ENCODE results near the gene ARHGAP9.
"Not testable (repeated sequence)": the region's sequence is repeated elsewhere in the genome, so short reads cannot be mapped to it uniquely, and the experiment has no call there.

ARHGAP9 gene

DNA sequence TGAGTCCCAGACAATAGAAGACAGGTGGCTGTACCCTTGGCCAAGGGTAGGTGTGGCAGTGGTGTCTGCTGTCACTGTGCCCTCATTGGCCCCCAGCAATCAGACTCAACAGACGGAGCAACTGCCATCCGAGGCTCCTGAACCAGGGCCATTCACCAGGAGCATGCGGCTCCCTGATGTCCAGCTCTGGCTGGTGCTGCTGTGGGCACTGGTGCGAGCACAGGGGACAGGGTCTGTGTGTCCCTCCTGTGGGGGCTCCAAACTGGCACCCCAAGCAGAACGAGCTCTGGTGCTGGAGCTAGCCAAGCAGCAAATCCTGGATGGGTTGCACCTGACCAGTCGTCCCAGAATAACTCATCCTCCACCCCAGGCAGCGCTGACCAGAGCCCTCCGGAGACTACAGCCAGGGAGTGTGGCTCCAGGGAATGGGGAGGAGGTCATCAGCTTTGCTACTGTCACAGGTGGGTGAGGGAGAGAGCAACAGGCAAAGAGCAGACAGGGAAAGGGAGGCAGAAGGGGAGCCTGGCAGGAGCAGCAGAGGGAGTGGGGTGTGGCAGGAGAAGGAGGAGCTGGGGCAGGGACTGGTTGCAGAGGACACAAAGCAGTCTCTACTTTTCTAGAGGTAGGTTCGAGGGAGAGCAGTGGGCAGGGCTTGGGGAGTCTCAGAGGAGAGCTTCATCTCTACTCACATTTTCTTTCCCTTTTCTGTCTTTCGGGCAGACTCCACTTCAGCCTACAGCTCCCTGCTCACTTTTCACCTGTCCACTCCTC is 24.1 kb downstream of the ARHGAP9 start:
- Mint-ChIP-seq H3K9me3 (no peaks in the 10 kb centered on the region), H3K27ac (peak overlapping the region; percentile 54), H3K4me3 (peak overlapping the region; percentile 76), H3K36me3 (ENCODE audit: low read depth) (no peaks in the 10 kb centered on the region), H3K4me1 (ENCODE audit: low read depth) (peaks cover 55% of the 10 kb centered on the region), H3K27me3 (peaks cover 7% of the 10 kb centered on the region)
- DNase-seq, result no peak

DNA sequence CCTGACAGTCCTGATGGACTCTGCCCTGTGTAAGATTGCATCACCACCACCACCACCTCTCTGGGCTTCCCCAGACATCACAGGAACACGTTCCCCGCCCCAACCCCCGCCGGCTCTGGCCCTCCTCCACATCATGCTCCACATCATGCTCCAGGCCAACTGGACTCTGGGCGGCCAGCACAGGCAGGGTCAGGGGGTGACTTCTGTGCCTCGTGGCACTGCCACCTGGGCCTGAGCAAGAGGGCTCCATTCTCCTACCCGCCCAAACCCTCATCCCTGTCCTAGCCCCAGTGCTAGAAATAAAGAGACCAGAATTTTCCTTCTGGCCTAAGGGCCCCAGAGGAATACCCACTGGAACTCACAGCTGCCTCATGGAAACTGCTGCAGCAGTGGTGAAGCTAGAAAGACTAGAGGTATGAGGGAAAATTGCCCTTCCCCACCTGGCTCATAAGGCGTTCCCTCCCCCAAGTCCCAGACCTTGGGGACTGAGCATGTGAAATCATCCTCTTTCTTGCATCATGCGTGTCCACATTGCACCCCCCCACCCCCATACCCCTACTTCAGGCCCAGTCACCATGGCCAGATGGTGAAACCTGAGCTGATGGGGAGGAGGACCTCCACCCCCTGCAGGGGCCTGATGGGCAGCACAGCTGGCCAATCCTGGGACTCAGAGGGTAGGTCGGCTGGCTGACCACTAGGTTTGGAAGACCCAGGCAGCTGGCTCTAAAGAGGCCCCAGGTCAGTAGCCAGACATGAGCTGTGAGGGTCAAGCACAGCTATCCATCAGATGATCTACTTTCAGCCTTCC is 24.9 kb downstream of the ARHGAP9 start, which contains the start of gene INHBE:
TSS of gene INHBE (plus strand) at position 742 of the 808 bp plus-strand sequence. CDS start 230 bp downstream, outside the sequence.
- Mint-ChIP-seq H3K4me3 (peak within 1 kb of the TSS; percentile 76), H3K4me1 (ENCODE audit: low read depth) (peaks cover 49% of the 10 kb centered on the region), H3K27ac (peak within 1 kb of the TSS; percentile 63), H3K9me3 (no peaks in the 10 kb centered on the region), H3K27me3 (peaks cover 3% of the 10 kb centered on the region), H3K36me3 (ENCODE audit: low read depth) (no peaks in the 10 kb centered on the region)
- no peak for DNase-seq

- no peak for DNase-seq
- peaks cover 44% of the 10 kb centered on the region for H3K4me1 Mint-ChIP-seq (ENCODE audit: low read depth)
- peak overlapping the region; percentile 63 for H3K27ac Mint-ChIP-seq
- peaks cover 3% of the 10 kb centered on the region for H3K27me3 Mint-ChIP-seq
- no peaks in the 10 kb centered on the region for H3K9me3 Mint-ChIP-seq
- H3K36me3 Mint-ChIP-seq (ENCODE audit: low read depth), result no peaks in the 10 kb centered on the region
- no peak overlapping the region for H3K4me3 Mint-ChIP-seq
These were observed 25.5 kb downstream of the ARHGAP9 start for GRCh38 chr12:57454213-57454565.

DNA sequence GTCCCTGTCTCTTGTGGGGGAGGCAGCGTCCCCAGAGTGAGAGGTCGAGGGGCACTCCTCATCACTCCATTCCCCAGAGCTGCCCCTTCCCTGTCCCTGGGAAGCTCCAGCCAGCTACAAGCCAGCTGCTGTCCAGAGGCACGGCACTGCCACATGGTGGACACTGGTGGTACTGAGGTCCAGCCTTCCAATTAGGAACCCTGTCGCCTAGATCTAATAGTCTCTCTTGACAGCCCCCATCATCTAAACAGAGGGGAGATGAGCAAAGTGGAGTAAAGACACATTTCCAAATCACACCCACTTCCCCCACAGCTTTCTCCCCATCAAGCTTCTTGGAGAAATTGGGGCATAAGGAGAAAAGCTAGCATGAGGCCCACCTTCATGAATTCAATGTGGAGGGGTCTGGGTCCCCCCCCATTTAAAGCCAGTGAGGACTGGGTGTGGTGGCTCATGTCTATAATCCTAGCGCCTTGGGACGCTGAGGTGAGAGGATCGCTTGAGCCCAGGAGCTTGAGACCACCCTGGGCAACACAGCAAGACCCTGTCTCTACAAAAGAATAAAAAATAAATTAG is 26.6 kb downstream of the ARHGAP9 start:
- Mint-ChIP-seq H3K9me3 (no peaks in the 10 kb centered on the region), H3K27ac (peak overlapping the region; percentile 71), H3K27me3 (peaks cover 3% of the 10 kb centered on the region), H3K4me3 (peak overlapping the region; percentile 28), H3K36me3 (ENCODE audit: low read depth) (no peaks in the 10 kb centered on the region), H3K4me1 (ENCODE audit: low read depth) (peaks cover 34% of the 10 kb centered on the region)
- peak; percentile 68 for DNase-seq

GRCh38 chr12:57452181-57452936 is 27.3 kb downstream of the ARHGAP9 start:
- no peak for DNase-seq
- peak overlapping the region; percentile 71 for H3K27ac Mint-ChIP-seq
- H3K9me3 Mint-ChIP-seq, result no peaks in the 10 kb centered on the region
- H3K36me3 Mint-ChIP-seq (ENCODE audit: low read depth), result no peaks in the 10 kb centered on the region
- peaks cover 32% of the 10 kb centered on the region for H3K4me1 Mint-ChIP-seq (ENCODE audit: low read depth)
- peak overlapping the region; percentile 28 for H3K4me3 Mint-ChIP-seq
- peaks cover 3% of the 10 kb centered on the region for H3K27me3 Mint-ChIP-seq

DNA sequence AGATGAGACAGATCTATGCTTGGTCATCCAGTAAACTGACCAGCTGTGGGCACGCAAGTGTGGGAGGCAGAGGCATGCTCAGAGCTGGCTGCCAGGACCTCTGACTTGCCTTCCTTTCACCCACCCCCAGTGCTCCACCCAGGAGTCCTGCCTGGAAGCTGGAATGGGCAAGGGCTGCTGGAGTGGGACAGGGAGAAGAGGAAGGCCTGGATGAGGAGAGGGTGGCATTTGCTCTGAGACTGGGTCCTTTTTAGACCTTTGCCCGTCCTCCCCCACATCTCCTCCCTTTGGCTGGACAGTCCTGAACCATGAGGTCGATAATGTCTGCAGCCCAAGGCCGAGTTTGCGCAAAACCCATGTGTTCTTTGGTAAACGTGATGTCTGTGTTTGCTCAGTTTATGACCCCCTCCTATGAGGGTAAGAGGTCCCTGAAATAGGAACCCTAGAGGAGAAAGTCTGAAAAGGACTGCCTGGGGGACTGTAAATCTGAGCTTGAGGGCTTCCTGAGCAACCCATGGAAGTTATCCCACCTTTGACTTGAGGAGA is 28.4 kb downstream of the ARHGAP9 start:
- Mint-ChIP-seq H3K9me3 (no peaks in the 10 kb centered on the region), H3K27ac (no peak overlapping the region), H3K4me1 (ENCODE audit: low read depth) (peaks cover 31% of the 10 kb centered on the region), H3K36me3 (ENCODE audit: low read depth) (no peaks in the 10 kb centered on the region), H3K27me3 (peaks cover 3% of the 10 kb centered on the region), H3K4me3 (no peak overlapping the region)
- DNase-seq, result no peak

- Mint-ChIP-seq H3K9me3 (no peaks in the 10 kb centered on the region), H3K4me1 (ENCODE audit: low read depth) (peaks cover 23% of the 10 kb centered on the region), H3K27ac (no peak overlapping the region), H3K36me3 (ENCODE audit: low read depth) (no peaks in the 10 kb centered on the region), H3K27me3 (peaks cover 3% of the 10 kb centered on the region), H3K4me3 (no peak overlapping the region)
- DNase-seq, result no peak
These were observed 29.6 kb downstream of the ARHGAP9 start for GRCh38 chr12:57450057-57450456.

DNA sequence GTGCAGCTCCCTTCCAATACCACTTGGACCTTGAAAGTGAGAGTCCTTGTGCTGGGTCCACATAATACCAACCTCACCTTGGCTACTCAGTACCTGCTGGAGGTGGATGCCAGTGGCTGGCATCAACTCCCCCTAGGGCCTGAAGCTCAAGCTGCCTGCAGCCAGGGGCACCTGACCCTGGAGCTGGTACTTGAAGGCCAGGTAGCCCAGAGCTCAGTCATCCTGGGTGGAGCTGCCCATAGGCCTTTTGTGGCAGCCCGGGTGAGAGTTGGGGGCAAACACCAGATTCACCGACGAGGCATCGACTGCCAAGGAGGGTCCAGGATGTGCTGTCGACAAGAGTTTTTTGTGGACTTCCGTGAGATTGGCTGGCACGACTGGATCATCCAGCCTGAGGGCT is 30.3 kb downstream of the ARHGAP9 start:
- DNase-seq, result no peak
- Mint-ChIP-seq H3K4me1 (ENCODE audit: low read depth) (peaks cover 17% of the 10 kb centered on the region), H3K27ac (no peak overlapping the region), H3K27me3 (peaks cover 3% of the 10 kb centered on the region), H3K9me3 (no peaks in the 10 kb centered on the region), H3K36me3 (ENCODE audit: low read depth) (no peaks in the 10 kb centered on the region), H3K4me3 (no peak overlapping the region)

DNA sequence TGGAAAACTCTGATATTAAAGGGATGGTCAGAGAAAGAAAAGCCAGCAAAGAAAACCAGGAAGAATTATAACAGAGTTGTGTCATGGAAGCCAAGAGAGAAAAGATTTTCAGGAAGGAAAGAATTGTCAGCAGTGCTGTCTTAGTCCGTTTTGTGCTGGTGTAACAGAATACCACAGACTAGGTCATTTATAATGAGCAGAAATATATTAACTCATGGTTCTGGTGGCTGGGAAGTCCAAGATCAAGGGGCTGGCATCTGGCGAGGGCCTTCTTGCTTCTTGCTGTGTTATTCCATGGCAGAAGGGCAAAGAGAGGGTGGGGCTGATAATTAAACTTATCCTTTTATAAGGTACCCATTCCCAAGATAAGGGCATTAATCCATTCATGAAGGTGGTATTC is 31.0 kb downstream of the ARHGAP9 start:
- no peak for DNase-seq
- H3K4me3 Mint-ChIP-seq, result no peak overlapping the region
- H3K27me3 Mint-ChIP-seq, result peaks cover 3% of the 10 kb centered on the region
- peaks cover 17% of the 10 kb centered on the region for H3K4me1 Mint-ChIP-seq (ENCODE audit: low read depth)
- H3K36me3 Mint-ChIP-seq (ENCODE audit: low read depth), result no peaks in the 10 kb centered on the region
- H3K9me3 Mint-ChIP-seq, result no peaks in the 10 kb centered on the region
- H3K27ac Mint-ChIP-seq, result no peak overlapping the region

- Mint-ChIP-seq H3K9me3 (no peaks in the 10 kb centered on the region), H3K4me1 (ENCODE audit: low read depth) (peaks cover 2% of the 10 kb centered on the region), H3K27ac (no peak overlapping the region), H3K4me3 (no peak overlapping the region), H3K27me3 (peaks cover 2% of the 10 kb centered on the region), H3K36me3 (ENCODE audit: low read depth) (no peaks in the 10 kb centered on the region)
- no peak for DNase-seq
These were observed 33.2 kb downstream of the ARHGAP9 start for GRCh38 chr12:57446292-57446960.

- no peaks in the 10 kb centered on the region for H3K36me3 Mint-ChIP-seq (ENCODE audit: low read depth)
- no peak overlapping the region for H3K27ac Mint-ChIP-seq
- H3K4me3 Mint-ChIP-seq, result no peak overlapping the region
- H3K27me3 Mint-ChIP-seq, result peaks cover 2% of the 10 kb centered on the region
- no peaks in the 10 kb centered on the region for H3K9me3 Mint-ChIP-seq
- no peak for DNase-seq
- peaks cover 2% of the 10 kb centered on the region for H3K4me1 Mint-ChIP-seq (ENCODE audit: low read depth)
These were observed 34.9 kb downstream of the ARHGAP9 start for GRCh38 chr12:57444744-57445143.

DNA sequence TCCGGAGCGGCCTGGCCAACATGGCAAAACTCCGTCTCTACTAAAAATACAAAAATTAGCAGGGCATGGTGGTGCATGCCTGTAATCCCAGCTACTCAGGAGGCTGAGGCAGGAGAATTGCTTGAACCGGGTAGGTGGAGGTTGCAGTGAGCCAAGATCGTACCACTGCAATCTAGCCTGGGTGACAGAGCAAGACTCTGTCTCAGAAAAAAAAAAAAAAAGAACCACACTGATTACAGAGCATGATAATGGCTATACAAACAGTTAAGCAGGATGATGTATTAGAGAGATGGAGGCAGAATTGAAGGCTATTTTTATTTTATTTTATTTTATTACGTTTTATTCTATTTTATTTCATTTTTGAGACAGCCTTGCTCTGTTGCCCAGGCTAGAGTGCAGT is 35.3 kb downstream of the ARHGAP9 start:
- DNase-seq; H3K27me3 Mint-ChIP-seq; H3K9me3 Mint-ChIP-seq; H3K4me3 Mint-ChIP-seq; H3K27ac Mint-ChIP-seq; H3K36me3 Mint-ChIP-seq (ENCODE audit: low read depth); H3K4me1 Mint-ChIP-seq (ENCODE audit: low read depth): not testable (repeated sequence)

DNA sequence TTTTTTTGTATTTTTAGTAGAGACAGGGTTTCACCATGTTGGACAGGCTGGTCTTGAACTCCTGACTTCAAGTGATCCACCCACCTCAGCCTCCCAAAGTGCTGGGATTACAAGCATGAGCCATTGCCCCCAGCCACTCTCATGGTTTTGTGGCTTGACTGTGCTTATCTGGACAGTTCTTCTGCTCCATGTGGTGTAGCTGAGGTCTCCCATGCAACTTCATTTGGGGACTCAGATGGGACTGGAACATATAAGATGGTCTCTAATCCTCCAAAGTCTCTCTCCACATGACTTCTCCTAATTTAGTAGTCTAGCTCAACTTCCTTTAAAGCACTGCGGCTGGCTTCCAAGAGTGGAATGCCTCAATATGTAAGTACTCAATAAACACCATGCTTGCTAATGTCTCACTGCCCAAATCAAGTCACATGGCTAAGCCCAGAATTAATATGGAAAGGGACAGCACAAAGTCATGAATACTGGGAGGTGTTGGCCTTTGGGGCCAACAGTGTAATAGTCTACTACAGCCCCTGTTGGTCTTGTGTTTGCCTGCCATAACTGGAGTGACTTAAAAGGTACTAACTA is 37.7 kb downstream of the ARHGAP9 start:
- no peak for DNase-seq
- H3K27ac Mint-ChIP-seq, result no peak overlapping the region
- H3K4me3 Mint-ChIP-seq, result no peak overlapping the region
- H3K4me1 Mint-ChIP-seq (ENCODE audit: low read depth), result peaks cover 2% of the 10 kb centered on the region
- no peaks in the 10 kb centered on the region for H3K36me3 Mint-ChIP-seq (ENCODE audit: low read depth)
- peaks cover 2% of the 10 kb centered on the region for H3K27me3 Mint-ChIP-seq
- no peaks in the 10 kb centered on the region for H3K9me3 Mint-ChIP-seq

Measured in activated T-cell treated with anti-CD3 and anti-CD28 coated beads, Interleukin-2, amount 50 U/mL, for 24 hours (primary cell).